Activated naive CD4-positive, alpha-beta T cell treated with anti-CD3 and anti-CD28 coated beads, Interleukin-2, amount 50 U/mL, for 24 hours (primary cell): ENCODE results near the gene PRELID1.
A peak's percentile ranks its signal among the peaks of the same experiment; 100 is the strongest.

ENCODE experiments used
- H3K27ac Mint-ChIP-seq: one replicate; pipeline ENCODE4 v1.8.0; 2021; ENCODE audit warnings: mild to moderate bottlenecking, mixed read lengths
- H3K27me3 Mint-ChIP-seq: one replicate; pipeline ENCODE4 v1.8.0; 2021; ENCODE audit warnings: mixed read lengths
- H3K36me3 Mint-ChIP-seq: one replicate; pipeline ENCODE4 v1.8.0; 2021; ENCODE audit warnings: mixed read lengths
- H3K4me1 Mint-ChIP-seq: one replicate; pipeline ENCODE4 v1.8.0; 2021; ENCODE audit warnings: mixed read lengths
- H3K4me3 Mint-ChIP-seq: one replicate; pipeline ENCODE4 v1.8.0; 2021; ENCODE audit warnings: mild to moderate bottlenecking, mixed read lengths
- H3K9me3 Mint-ChIP-seq: one replicate; pipeline ENCODE4 v1.8.0; 2021; ENCODE audit warnings: mixed read lengths

The PRELID1 gene

GRCh38 chr5:177354256-177354655, 50.7 kb downstream of the PRELID1 start:
- H3K27ac Mint-ChIP-seq: peak overlapping the region; percentile 27
- H3K9me3 Mint-ChIP-seq: no peaks in the 10 kb centered on the region
- no peaks in the 10 kb centered on the region for H3K27me3 Mint-ChIP-seq
- no peak overlapping the region for H3K4me3 Mint-ChIP-seq
- H3K36me3 Mint-ChIP-seq: peaks cover under 1% of the 10 kb centered on the region
- peaks cover 67% of the 10 kb centered on the region for H3K4me1 Mint-ChIP-seq

GRCh38 chr5:177354711-177355110, 51.1 kb downstream of the PRELID1 start:
- Mint-ChIP-seq H3K4me1 (peaks cover 67% of the 10 kb centered on the region), H3K27me3 (no peaks in the 10 kb centered on the region), H3K27ac (peak overlapping the region; percentile 27), H3K9me3 (no peaks in the 10 kb centered on the region), H3K36me3 (no peaks in the 10 kb centered on the region), H3K4me3 (no peak overlapping the region)

- Mint-ChIP-seq H3K9me3 (no peaks in the 10 kb centered on the region), H3K36me3 (no peaks in the 10 kb centered on the region), H3K27me3 (no peaks in the 10 kb centered on the region), H3K4me3 (no peak overlapping the region), H3K4me1 (peaks cover 67% of the 10 kb centered on the region), H3K27ac (peak overlapping the region; percentile 74)
These were observed 51.7 kb downstream of the PRELID1 start for GRCh38 chr5:177355162-177355867.

- H3K4me1 Mint-ChIP-seq: peaks cover 67% of the 10 kb centered on the region
- no peak overlapping the region for H3K4me3 Mint-ChIP-seq
- no peaks in the 10 kb centered on the region for H3K27me3 Mint-ChIP-seq
- H3K27ac Mint-ChIP-seq: no peak overlapping the region
- no peaks in the 10 kb centered on the region for H3K9me3 Mint-ChIP-seq
- H3K36me3 Mint-ChIP-seq: no peaks in the 10 kb centered on the region
These were observed 52.2 kb downstream of the PRELID1 start for GRCh38 chr5:177355868-177356168.
